Liver (tissue), 3 donors: ENCODE data around the gene CALB2.

ENCODE experiments used
- CTCF ChIP-seq: fragments of 150-350 bp; IDR thresholded peaks from 2 replicates; pipeline ENCODE4 v1.5.1; 2017; ENCODE audit warnings: improper control_type of control experiment, low read depth, low read length; ENCODE audit not compliant: missing input control
- RAD21 ChIP-seq, 2 donors: IDR thresholded peaks; 2 replicates each; pipeline ENCODE4 v1.6.1; 2016; ENCODE audit warnings: antibody characterized with exemption in 2 of 2, mild to moderate bottlenecking in 2 of 2
- donor health status: healthy.
- donor health status: healthy.

- TF ChIP-seq RAD21 (IDR thresholded peaks at IDR 0.05), result no peak
- TF ChIP-seq CTCF, result no peak
These were observed 14.6 kb downstream of the CALB2 start for GRCh38 chr16:71373073-71373472.
